CD4-positive, alpha-beta T cell (primary cell): ENCODE results near the gene SLC4A2. TPM values are rescaled to one million over a fixed set of nuclear protein-coding genes. Genes with fewer than 3 reads are reported as not detected.

Experiments
- ATAC-seq: fragments of 200-7000 bp; cut with Tn5 transposase; one replicate; pipeline ENCODE4 v1.10.0; 2022; ENCODE audit warnings: mild to moderate bottlenecking; ENCODE audit not compliant: poor library complexity
- CTCF ChIA-PET: fragments of 350-600 bp; sonication (Branson Sonifier 250); formaldehyde crosslinking; loops from one replicate; lab custom pipeline; 2021; ENCODE audit warnings: antibody characterized with exemption, inconsistent platforms; lab: Charles Lee
- POLR2A ChIA-PET: fragments of 350-600 bp; sonication (Branson Sonifier 250); formaldehyde crosslinking; loops from one replicate; lab custom pipeline; 2021; ENCODE audit warnings: antibody characterized with exemption, inconsistent platforms; lab: Charles Lee
- DNase-seq, 14 experiments: peaks; one replicate each; pipeline ENCODE4 v3.0.0-alpha.2; 2013 to 2020; ENCODE audit warnings: mixed read lengths in 2 of 14
- H3K27ac ChIP-seq, 2 donors: one replicate each; pipeline versions ENCODE4 v1.5.1 to v1.7.0; 2013; ENCODE audit warnings: low read length in 2 of 2, low read depth in 1 of 2, mild to moderate bottlenecking in 1 of 2
- H3K27me3 ChIP-seq, 2 experiments: 1 replicate in 1 of 2; 2 replicates in 1 of 2; pipeline versions ENCODE4 v1.6.1 to v1.7.0; 2013; ENCODE audit warnings: low read length in 2 of 2, control low read depth in 1 of 2, mild to moderate bottlenecking in 1 of 2, moderate library complexity in 1 of 2; ENCODE audit not compliant: insufficient read depth in 2 of 2, control insufficient read depth in 1 of 2
- H3K36me3 ChIP-seq: one replicate; pipeline ENCODE4 v1.6.1; 2013; ENCODE audit warnings: low read length, control low read depth; ENCODE audit not compliant: insufficient read depth
- H3K4me1 ChIP-seq: one replicate; pipeline ENCODE4 v1.6.1; 2013; ENCODE audit warnings: low read length, control low read depth; ENCODE audit not compliant: insufficient read depth
- H3K4me3 ChIP-seq: one replicate; pipeline ENCODE4 v1.5.1; 2013; ENCODE audit warnings: mild to moderate bottlenecking, low read length, moderate library complexity
- H3K9me3 ChIP-seq, 2 experiments: 1 replicate in 1 of 2; 2 replicates in 1 of 2; pipeline versions ENCODE4 v1.6.1 to v1.7.0; 2013; ENCODE audit warnings: low read length in 2 of 2, mild to moderate bottlenecking in 2 of 2, control low read depth in 1 of 2, moderate library complexity in 1 of 2; ENCODE audit not compliant: control insufficient read depth in 1 of 2, insufficient read depth in 1 of 2
- H3K27ac Mint-ChIP-seq: one replicate; pipeline ENCODE4 v1.8.0; 2020; ENCODE audit warnings: mixed read lengths
- H3K27me3 Mint-ChIP-seq: one replicate; pipeline ENCODE4 v1.8.0; 2021; ENCODE audit warnings: mixed read lengths
- H3K36me3 Mint-ChIP-seq: one replicate; pipeline ENCODE4 v1.8.0; 2021; ENCODE audit warnings: low read depth, mixed read lengths
- H3K4me1 Mint-ChIP-seq: one replicate; pipeline ENCODE4 v1.8.0; 2021; ENCODE audit warnings: low read depth, mixed read lengths
- H3K4me3 Mint-ChIP-seq: one replicate; pipeline ENCODE4 v1.8.0; 2020; ENCODE audit warnings: mild to moderate bottlenecking, mixed read lengths
- H3K9me3 Mint-ChIP-seq: one replicate; pipeline ENCODE4 v1.8.0; 2020; ENCODE audit warnings: mixed read lengths
- intact Hi-C, 2 experiments: fragments of 100-400 bp; cut with DNase I in 1 of 2; cut with micrococcal nuclease in 1 of 2; formaldehyde crosslinking; loops; one replicate each; pipeline versions ENCODE4 v1.15.1 to v1.9.0; 2023 to 2025; cut with DNase I, micrococcal nuclease
- total RNA-seq, 174 experiments: library from RNA in 2 of 174; stranded (reverse) in 2 of 174; gene quantifications; one replicate each; pipeline ENCODE4 v1.2.3 and lab custom pipeline; 2021 to 2026
- TF ChIP-seq, protein P1 (sequence below): fragments of 200-600 bp; IDR thresholded peaks from one replicate; pipeline ENCODE4 v1.8.0; 2022; ENCODE audit warnings: antibody characterized with exemption, mild to moderate bottlenecking

Gene SLC4A2
- total RNA-seq, 2 experiments from 2014 or later, result 27.1 to 31.4 TPM

DNA sequence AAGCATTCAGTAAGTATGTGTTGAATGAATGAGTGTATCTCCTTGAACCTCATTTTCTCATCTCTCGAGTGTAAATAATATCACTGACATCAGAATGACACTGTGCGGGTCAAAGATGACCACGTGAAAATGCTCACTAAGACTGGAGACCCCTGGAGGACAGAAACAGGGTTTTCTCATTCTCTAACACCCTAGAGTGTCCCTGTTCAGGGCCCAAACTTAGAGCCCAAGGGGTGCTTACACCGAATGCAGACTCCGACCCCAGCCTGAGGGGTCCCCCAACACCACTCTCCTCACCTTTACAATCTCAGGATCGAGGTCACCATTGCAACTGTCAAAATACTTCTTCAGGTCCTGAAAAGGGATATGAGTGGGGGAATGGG, 3.1 kb upstream of the SLC4A2 start:
- Mint-ChIP-seq H3K27me3 (no peaks in the 10 kb centered on the region), H3K4me1 (peaks cover 42% of the 10 kb centered on the region), H3K36me3 (peaks cover 5% of the 10 kb centered on the region), H3K4me3 (peak overlapping the region; percentile 96), H3K27ac (no peak overlapping the region), H3K9me3 (no peaks in the 10 kb centered on the region)
- ChIA-PET POLR2A (no interaction called here), CTCF (no interaction called here)
- H3K9me3 ChIP-seq, result no peaks in the 10 kb centered on the region
- H3K4me1 ChIP-seq, result peaks cover 57% of the 10 kb centered on the region
- TF ChIP-seq, protein P1, sequence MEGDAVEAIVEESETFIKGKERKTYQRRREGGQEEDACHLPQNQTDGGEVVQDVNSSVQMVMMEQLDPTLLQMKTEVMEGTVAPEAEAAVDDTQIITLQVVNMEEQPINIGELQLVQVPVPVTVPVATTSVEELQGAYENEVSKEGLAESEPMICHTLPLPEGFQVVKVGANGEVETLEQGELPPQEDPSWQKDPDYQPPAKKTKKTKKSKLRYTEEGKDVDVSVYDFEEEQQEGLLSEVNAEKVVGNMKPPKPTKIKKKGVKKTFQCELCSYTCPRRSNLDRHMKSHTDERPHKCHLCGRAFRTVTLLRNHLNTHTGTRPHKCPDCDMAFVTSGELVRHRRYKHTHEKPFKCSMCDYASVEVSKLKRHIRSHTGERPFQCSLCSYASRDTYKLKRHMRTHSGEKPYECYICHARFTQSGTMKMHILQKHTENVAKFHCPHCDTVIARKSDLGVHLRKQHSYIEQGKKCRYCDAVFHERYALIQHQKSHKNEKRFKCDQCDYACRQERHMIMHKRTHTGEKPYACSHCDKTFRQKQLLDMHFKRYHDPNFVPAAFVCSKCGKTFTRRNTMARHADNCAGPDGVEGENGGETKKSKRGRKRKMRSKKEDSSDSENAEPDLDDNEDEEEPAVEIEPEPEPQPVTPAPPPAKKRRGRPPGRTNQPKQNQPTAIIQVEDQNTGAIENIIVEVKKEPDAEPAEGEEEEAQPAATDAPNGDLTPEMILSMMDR, result no peak
- H3K4me3 ChIP-seq, result no peak overlapping the region
- no peak for DNase-seq
- H3K27me3 ChIP-seq, result no peaks in the 10 kb centered on the region
- H3K27ac ChIP-seq, result no peak overlapping the region
- no peaks in the 10 kb centered on the region for H3K36me3 ChIP-seq
- intact Hi-C loops, result loop anchor here (5.0 to 10.0 kb wide), 3 partner anchors 39 to 1341 kb away; partner anchors contain the start of gene ZNF467 (in 1 of the 2)
- ATAC-seq, result no peak

DNA sequence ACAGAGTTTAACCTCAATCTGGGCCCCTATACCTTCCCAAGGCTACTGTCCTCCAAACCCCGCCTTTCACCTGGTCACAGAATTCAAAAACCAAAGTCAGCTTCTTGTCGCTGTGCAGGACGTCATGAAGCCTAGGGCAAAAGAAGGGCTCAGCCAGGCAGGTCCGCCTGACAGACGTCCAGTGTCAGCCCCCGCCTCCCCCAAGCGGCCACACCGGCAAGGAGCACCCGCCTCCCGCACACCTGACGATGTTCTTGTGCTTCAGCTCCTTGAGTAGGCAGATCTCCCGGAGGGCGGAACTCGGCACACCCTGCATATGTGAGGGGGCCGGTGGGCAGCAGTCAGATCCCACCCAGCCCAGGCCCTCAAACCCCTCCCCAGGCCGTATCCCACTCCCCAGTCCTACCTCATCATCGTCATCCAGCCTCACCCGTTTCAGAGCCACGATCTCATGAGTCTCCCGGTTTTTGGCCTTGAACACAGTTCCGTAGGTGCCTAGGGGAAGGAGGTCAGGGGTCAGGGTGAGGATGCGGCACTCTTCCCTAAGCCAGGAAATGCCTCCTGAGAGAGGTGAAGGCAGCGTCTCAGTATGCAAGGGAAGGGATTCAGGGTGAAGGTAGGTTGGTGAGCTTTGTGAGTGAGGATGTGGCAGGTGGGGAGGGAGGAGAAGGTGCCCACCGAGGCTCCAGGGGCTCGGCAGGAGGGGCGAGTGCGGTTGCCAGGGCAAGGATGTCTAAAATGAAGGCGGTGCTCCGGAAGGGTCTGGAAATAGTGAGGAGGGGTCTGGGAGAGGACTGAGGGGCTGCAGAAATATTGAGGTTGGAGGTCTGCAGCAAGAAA, 2.5 kb upstream of the SLC4A2 start:
- peaks cover 56% of the 10 kb centered on the region for H3K4me1 ChIP-seq
- CTCF ChIA-PET, result no interaction called here

DNA sequence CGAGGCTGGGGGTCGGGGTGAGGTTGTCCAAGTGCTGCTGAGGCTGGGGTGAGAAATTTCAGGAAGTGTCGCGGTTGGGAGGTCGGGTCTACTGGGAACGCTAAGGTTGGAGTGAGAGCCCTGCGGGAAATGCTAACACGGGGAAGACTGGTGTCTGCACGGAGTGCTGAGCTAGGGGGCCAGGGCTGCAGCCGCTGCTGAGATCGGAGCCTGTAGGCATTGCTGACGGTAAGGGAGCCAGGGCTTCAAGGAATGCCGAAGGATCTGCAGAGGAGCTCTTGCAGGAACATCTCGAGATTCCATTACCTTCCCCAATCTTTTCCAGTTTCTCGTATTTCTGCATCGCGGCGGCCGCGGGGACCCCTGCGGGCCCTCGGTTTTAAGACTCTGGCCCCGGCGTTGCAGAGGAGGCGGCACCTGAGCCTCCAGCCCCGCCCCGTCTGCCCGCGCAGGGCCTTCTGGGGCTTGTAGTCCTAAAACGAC, 1.8 kb upstream of the SLC4A2 start, which contains the start of gene CDK5:
Gene CDK5, minus strand, starts transcription at position 392 of the 483 bp plus-strand sequence. Its CDS starts 49 bp downstream, at position 343.
- peak within 1 kb of the TSS; percentile 69 to 71 for H3K27ac ChIP-seq
- H3K4me3 Mint-ChIP-seq, result peak within 1 kb of the TSS; percentile 96
- peak within 1 kb of the TSS; percentile 91 for H3K27ac Mint-ChIP-seq
- ATAC-seq (peak; percentile 3), DNase-seq (peak in 1 of 14 experiments; percentile 9)
- POLR2A ChIA-PET, result interaction anchor here (1.1 to 2.8 kb wide), 5 partner anchors 23 to 44 kb away, joined by 3 to 17 read pairs (median 11); partner anchors contain the start of genes ABCB8, FASTK and TMUB1
- no peaks in the 10 kb centered on the region for H3K9me3 ChIP-seq
- H3K4me1 Mint-ChIP-seq, result peaks cover 47% of the 10 kb centered on the region
- CTCF ChIA-PET, result no interaction called here
- no peaks in the 10 kb centered on the region for H3K27me3 Mint-ChIP-seq
- peaks cover 7% of the 10 kb centered on the region for H3K36me3 ChIP-seq
- intact Hi-C loops, result loop anchor here (1.0 to 10.0 kb wide), 4 partner anchors 28 to 1343 kb away; partner anchors contain the start of gene ZNF467 (in 1 of the 2)
- peaks cover 53% of the 10 kb centered on the region for H3K4me1 ChIP-seq
- peaks cover 5% of the 10 kb centered on the region for H3K36me3 Mint-ChIP-seq
- H3K9me3 Mint-ChIP-seq, result no peaks in the 10 kb centered on the region
- H3K27me3 ChIP-seq, result no peaks in the 10 kb centered on the region
- peak within 1 kb of the TSS; percentile 89 for H3K4me3 ChIP-seq
- TF ChIP-seq, protein P1, result no peak

More for the DNA sequence above, 2.5 kb upstream of the SLC4A2 start:
- TF ChIP-seq, protein P1, result no peak
- intact Hi-C loops, result loop anchor here (1.0 to 10.0 kb wide), 4 partner anchors 28 to 1342 kb away; partner anchors contain the start of gene ZNF467 (in 1 of the 2)
- POLR2A ChIA-PET, result interaction anchor here (1.5 to 2.8 kb wide), 4 partner anchors 24 to 43 kb away, joined by 5 to 17 read pairs (median 13); partner anchors contain the start of genes ABCB8, FASTK and TMUB1
- DNase-seq (peak in 1 of 14 experiments; percentile 44), ATAC-seq (no peak)
- Mint-ChIP-seq H3K36me3 (peaks cover 5% of the 10 kb centered on the region), H3K9me3 (no peaks in the 10 kb centered on the region), H3K4me1 (peaks cover 48% of the 10 kb centered on the region), H3K27ac (no peak overlapping the region), H3K27me3 (no peaks in the 10 kb centered on the region), H3K4me3 (peak overlapping the region; percentile 96)
- H3K9me3 ChIP-seq, result no peaks in the 10 kb centered on the region
- peaks cover 4% of the 10 kb centered on the region for H3K36me3 ChIP-seq
- H3K4me3 ChIP-seq, result peak overlapping the region; percentile 89
- no peak overlapping the region for H3K27ac ChIP-seq
- H3K27me3 ChIP-seq, result no peaks in the 10 kb centered on the region
